ENCODE results near the gene TMEM87A.

The TMEM87A gene

DNA sequence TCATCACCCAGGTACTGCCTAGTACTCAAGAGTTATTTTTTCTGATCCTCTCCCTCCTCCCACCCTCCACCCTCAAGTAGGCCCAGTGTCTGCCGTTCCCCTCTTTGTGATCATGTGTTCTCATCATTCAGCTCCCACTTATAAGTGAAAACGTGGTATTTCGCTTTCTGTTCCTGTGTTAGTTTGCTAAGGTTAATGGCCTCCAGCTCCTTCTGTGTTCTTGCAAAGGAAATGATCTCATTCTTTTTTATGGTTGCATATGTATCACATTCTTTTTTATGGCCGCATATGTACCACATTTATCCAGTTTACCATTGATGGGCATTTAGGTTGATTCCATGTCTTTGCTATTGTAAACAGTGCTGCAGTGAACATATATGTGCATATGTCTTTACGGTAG lies 8.4 kb downstream of the TMEM87A start:
- CTCF ChIA-PET, result interaction anchor here (1.2 kb wide), 1 partner anchor 17 kb away, joined by 4 read pairs; no protein-coding TSS in a partner anchor
- POLR2A ChIA-PET, result no interaction called here

DNA sequence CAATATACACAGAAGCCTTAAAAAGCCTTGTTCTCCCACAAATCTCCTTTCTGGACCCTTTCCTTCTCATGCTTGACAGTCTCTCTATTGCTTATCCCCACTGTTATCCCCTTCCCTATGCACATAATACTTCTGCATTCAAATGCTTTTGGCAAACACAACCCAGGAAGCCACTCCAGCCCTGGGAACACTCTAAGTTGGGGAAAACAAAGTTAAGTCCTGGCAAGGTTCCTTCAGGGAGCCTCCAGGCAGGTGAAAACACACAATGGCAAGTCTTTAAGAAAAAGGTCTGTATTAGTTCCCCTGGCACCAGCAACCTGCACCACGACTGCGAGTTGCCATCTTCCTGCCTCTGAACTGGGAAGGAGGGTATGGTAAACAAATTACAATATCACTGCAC lies 19.9 kb downstream of the TMEM87A start:
- TF ChIP-seq, protein P1, sequence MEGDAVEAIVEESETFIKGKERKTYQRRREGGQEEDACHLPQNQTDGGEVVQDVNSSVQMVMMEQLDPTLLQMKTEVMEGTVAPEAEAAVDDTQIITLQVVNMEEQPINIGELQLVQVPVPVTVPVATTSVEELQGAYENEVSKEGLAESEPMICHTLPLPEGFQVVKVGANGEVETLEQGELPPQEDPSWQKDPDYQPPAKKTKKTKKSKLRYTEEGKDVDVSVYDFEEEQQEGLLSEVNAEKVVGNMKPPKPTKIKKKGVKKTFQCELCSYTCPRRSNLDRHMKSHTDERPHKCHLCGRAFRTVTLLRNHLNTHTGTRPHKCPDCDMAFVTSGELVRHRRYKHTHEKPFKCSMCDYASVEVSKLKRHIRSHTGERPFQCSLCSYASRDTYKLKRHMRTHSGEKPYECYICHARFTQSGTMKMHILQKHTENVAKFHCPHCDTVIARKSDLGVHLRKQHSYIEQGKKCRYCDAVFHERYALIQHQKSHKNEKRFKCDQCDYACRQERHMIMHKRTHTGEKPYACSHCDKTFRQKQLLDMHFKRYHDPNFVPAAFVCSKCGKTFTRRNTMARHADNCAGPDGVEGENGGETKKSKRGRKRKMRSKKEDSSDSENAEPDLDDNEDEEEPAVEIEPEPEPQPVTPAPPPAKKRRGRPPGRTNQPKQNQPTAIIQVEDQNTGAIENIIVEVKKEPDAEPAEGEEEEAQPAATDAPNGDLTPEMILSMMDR (IDR thresholded peaks at IDR 0.05; ENCODE audit: control extremely low read depth, extremely low read depth, low read depth, missing control alignments), result no peak
- ChIA-PET POLR2A (no interaction called here), CTCF (interaction anchor here (0.7 to 2.6 kb wide), 4 partner anchors 12 to 218 kb away, joined by 3 to 5 read pairs (median 4); no protein-coding TSS in a partner anchor)
- no peak for DNase-seq (ENCODE audit: extremely low spot score)

More for the DNA sequence above, 8.4 kb downstream of the TMEM87A start:
- TF ChIP-seq, protein P1 (IDR thresholded peaks at IDR 0.05; ENCODE audit: control extremely low read depth, extremely low read depth, low read depth, missing control alignments), result no peak
- DNase-seq (ENCODE audit: extremely low spot score), result no peak

DNA sequence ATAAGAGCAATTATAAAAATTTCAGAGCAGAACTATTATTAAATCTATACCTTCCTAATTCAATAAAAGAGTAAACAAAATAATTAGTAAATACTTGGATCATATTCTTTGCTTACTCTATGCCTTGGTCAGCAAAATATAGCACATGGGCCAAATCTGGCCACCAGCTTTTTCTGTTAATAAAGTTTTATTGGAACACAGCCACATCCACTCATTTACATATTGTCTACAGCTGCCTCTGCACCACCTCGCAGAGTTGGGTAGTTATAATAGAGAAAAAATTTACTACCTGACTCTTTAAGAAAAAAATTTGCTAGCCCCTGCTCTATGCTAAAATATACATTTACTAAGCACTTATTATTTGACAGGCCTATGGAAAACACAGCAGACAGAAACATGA lies 32.4 kb downstream of the TMEM87A start:
- DNase-seq (ENCODE audit: extremely low spot score), result no peak
- ChIA-PET CTCF (interaction anchor here (1.5 kb wide), 1 partner anchor 12 kb away, joined by 5 read pairs; no protein-coding TSS in a partner anchor), POLR2A (no interaction called here)
- TF ChIP-seq, protein P1 (IDR thresholded peaks at IDR 0.05; ENCODE audit: control extremely low read depth, extremely low read depth, low read depth, missing control alignments), result no peak

DNA sequence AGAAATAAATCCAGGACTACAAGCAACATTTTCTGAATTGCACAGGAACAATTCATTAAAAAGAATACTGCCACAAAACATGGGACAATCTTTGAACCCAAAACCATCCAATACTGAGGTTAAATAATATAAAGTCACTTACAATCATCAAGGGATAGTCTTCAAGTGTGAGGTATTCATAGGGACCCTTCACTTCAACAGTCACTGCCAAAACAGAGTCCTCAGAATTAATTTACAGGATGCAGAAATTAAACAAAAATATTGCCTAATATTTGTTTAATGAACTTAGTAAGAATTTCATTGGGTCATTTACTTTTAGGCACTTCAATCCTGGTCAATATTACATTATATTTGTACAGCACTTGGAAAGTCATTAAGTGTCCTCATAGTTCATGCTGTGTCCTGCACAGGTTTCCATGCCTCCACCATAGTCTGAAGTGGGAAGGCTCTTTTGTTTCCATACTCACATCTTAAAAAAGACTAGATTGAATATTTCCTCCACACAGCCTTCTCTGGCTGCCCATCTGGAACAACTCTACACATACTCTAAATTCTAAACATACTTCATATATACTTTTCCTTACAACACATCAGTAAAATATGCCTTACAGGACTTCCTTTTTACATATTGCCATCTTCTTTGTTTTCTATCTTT lies 33.6 kb downstream of the TMEM87A start:
- TF ChIP-seq, protein P1 (IDR thresholded peaks at IDR 0.05; ENCODE audit: control extremely low read depth, extremely low read depth, low read depth, missing control alignments), result no peak
- no peak for DNase-seq (ENCODE audit: extremely low spot score)
- POLR2A ChIA-PET, result no interaction called here
- CTCF ChIA-PET, result no interaction called here

DNA sequence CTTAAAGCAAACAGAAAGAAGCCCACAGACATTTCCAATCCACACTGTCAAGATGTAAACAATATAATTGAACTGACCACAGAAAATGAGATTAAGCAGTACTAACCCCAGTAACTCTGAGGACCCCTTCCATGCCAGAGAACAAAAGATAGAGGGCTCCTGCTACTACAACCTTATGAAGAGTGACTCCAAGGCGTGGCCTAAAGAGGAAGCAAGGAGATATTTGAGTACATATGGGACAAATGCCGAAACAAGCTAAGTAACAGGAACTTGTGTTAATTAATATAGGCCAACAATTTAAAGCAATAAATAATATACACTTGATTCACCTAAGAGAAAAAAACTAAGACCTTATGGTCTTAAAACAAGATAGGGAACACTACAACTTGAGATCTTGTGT lies 40.1 kb downstream of the TMEM87A start:
- TF ChIP-seq, protein P1 (IDR thresholded peaks at IDR 0.05; ENCODE audit: control extremely low read depth, extremely low read depth, low read depth, missing control alignments), result no peak
- DNase-seq (ENCODE audit: extremely low spot score), result no peak
- POLR2A ChIA-PET, result no interaction called here
- CTCF ChIA-PET, result no interaction called here

DNA sequence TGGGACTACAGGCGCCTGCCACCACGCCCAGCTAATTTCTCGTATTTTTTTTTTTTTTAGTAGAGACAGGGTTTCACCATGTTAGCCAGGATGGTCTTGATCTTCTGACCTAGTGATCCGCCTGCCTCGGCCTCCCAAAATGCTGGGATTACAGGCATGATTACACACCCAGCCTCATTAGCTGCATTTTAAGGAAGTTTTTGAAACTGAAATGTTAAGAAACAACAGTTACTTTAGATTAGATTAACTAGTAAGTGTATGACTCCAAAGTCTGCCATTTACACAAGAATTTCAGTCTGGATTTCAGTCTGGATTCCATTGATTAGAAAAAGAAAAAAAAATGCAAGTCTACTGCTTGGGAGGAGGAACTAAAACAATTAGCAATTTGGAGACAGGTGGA lies 40.6 kb downstream of the TMEM87A start:
- TF ChIP-seq, protein P1 (IDR thresholded peaks at IDR 0.05; ENCODE audit: control extremely low read depth, extremely low read depth, low read depth, missing control alignments), result no peak
- ChIA-PET CTCF (no interaction called here), POLR2A (no interaction called here)
- DNase-seq (ENCODE audit: extremely low spot score), result no peak

Measured in GM10248 (cell line).